PFSK-1 (cell line): ENCODE measurements around the gene CLIP1.

Source experiments
- FOXP2 ChIP-seq: optimal IDR thresholded peaks from 2 replicates; pipeline ENCODE3; 2011; ENCODE audit warnings: borderline replicate concordance, control low read depth, inconsistent platforms; ENCODE audit not compliant: insufficient read depth; ENCODE audit errors: extremely low read length, extremely low read depth
- TF ChIP-seq, protein P1 (sequence below), 2 experiments: IDR thresholded peaks; 2 replicates each; pipeline versions ENCODE4 v1.6.1 to v1.8.0; 2011 to 2012; ENCODE audit warnings: low read depth in 2 of 2, low read length in 2 of 2, control low read depth in 1 of 2, inconsistent platforms in 1 of 2, mild to moderate bottlenecking in 1 of 2, moderate library complexity in 1 of 2; ENCODE audit not compliant: insufficient read depth in 1 of 2

DNA sequence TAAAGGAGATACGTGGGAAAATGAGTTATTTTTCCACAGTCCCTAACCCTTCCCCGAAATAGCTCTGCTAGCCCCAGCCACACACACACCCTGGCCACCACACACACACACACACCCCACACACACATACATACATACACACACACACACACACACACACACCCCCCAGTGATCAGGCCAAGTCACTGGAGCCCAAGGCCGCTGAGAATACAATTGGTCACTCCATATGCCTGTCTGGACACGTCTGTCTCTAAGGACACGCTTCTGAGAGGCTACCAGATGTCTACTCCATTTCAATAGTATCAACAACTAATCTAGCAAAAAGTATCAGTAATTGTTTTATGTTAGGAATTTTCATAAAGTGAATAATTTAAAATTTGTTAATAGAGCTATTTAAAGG, 183.6 kb downstream of the CLIP1 start:
- TF ChIP-seq FOXP2: no peak
- TF ChIP-seq, protein P1, sequence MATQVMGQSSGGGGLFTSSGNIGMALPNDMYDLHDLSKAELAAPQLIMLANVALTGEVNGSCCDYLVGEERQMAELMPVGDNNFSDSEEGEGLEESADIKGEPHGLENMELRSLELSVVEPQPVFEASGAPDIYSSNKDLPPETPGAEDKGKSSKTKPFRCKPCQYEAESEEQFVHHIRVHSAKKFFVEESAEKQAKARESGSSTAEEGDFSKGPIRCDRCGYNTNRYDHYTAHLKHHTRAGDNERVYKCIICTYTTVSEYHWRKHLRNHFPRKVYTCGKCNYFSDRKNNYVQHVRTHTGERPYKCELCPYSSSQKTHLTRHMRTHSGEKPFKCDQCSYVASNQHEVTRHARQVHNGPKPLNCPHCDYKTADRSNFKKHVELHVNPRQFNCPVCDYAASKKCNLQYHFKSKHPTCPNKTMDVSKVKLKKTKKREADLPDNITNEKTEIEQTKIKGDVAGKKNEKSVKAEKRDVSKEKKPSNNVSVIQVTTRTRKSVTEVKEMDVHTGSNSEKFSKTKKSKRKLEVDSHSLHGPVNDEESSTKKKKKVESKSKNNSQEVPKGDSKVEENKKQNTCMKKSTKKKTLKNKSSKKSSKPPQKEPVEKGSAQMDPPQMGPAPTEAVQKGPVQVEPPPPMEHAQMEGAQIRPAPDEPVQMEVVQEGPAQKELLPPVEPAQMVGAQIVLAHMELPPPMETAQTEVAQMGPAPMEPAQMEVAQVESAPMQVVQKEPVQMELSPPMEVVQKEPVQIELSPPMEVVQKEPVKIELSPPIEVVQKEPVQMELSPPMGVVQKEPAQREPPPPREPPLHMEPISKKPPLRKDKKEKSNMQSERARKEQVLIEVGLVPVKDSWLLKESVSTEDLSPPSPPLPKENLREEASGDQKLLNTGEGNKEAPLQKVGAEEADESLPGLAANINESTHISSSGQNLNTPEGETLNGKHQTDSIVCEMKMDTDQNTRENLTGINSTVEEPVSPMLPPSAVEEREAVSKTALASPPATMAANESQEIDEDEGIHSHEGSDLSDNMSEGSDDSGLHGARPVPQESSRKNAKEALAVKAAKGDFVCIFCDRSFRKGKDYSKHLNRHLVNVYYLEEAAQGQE (IDR thresholded peaks at IDR 0.05; ENCODE audit: insufficient read depth in 1 of 2, low read depth in 2 of 2, low read length in 2 of 2): no peak
